ENCODE data around the gene PCP2.

- TF ChIP-seq CTCF (IDR thresholded peaks at IDR 0.05; ENCODE audit: low read depth, low read length) (no peak), POLR2A (IDR thresholded peaks at IDR 0.05; ENCODE audit: extremely low read depth, insufficient read length) (no peak), MYC (IDR thresholded peaks at IDR 0.05; ENCODE audit: low read depth, low read length) (no peak), MAX (IDR thresholded peaks at IDR 0.05; ENCODE audit: low read depth, low read length) (no peak)
These were observed 15.8 kb downstream of the PCP2 start for GRCh38 chr19:7617735-7618134.

Data from NB4 (cell line).